Trophoblast cell (in vitro differentiated cells and primary cell): ENCODE results near the gene S100A4.
"Not testable (repeated sequence)": the region's sequence is repeated elsewhere in the genome, so short reads cannot be mapped to it uniquely, and the experiment has no call there.

ENCODE experiments used
- DNase-seq, 2 donors: peaks; one replicate each; pipeline ENCODE4 v3.0.0-alpha.2; 2016
- H2AFZ ChIP-seq: 2 replicates; pipeline ENCODE4 v1.6.1; 2013; ENCODE audit warnings: low read length, moderate library complexity, mild to moderate bottlenecking; ENCODE audit not compliant: insufficient read depth, poor library complexity
- H2AK5ac ChIP-seq: 2 replicates; pipeline ENCODE4 v1.6.1; 2013; ENCODE audit warnings: mild to moderate bottlenecking, low read length
- H2BK120ac ChIP-seq: 2 replicates; pipeline ENCODE4 v1.6.1; 2013; ENCODE audit warnings: low read length, mild to moderate bottlenecking, moderate library complexity; ENCODE audit not compliant: insufficient read depth, poor library complexity
- H2BK12ac ChIP-seq: 2 replicates; pipeline ENCODE4 v1.6.1; 2013; ENCODE audit warnings: mild to moderate bottlenecking, low read length, moderate library complexity
- H2BK5ac ChIP-seq: 2 replicates; pipeline ENCODE4 v1.6.1; 2013; ENCODE audit warnings: low read length, low read depth, moderate library complexity, mild to moderate bottlenecking; ENCODE audit not compliant: poor library complexity
- H3K14ac ChIP-seq: 2 replicates; pipeline ENCODE4 v1.6.1; 2013; ENCODE audit warnings: mild to moderate bottlenecking, low read length
- H3K18ac ChIP-seq: 2 replicates; pipeline ENCODE4 v1.6.1; 2013; ENCODE audit warnings: mild to moderate bottlenecking, low read length
- H3K23ac ChIP-seq: 2 replicates; pipeline ENCODE4 v1.6.1; 2013; ENCODE audit warnings: low read length
- H3K27ac ChIP-seq: 2 replicates; pipeline ENCODE4 v1.5.1; 2013; ENCODE audit warnings: low read depth, mild to moderate bottlenecking, inconsistent platforms, low read length, moderate library complexity
- H3K27me3 ChIP-seq: 2 replicates; pipeline ENCODE4 v1.6.1; 2013; ENCODE audit warnings: inconsistent platforms, mild to moderate bottlenecking, low read length, moderate library complexity; ENCODE audit not compliant: insufficient read depth
- H3K36me3 ChIP-seq, 2 experiments: 1 replicate in 1 of 2; 2 replicates in 1 of 2; pipeline ENCODE4 v1.6.1; 2013; ENCODE audit warnings: low read length in 2 of 2, mild to moderate bottlenecking in 2 of 2, moderate library complexity in 1 of 2; ENCODE audit not compliant: insufficient read depth in 2 of 2, control insufficient read depth in 1 of 2
- H3K4ac ChIP-seq: 2 replicates; pipeline ENCODE4 v1.6.1; 2013; ENCODE audit warnings: low read depth, mild to moderate bottlenecking, low read length, moderate library complexity
- H3K4me1 ChIP-seq, 2 experiments: 1 replicate in 1 of 2; 2 replicates in 1 of 2; pipeline ENCODE4 v1.6.1; 2013; ENCODE audit warnings: low read length in 2 of 2, mild to moderate bottlenecking in 2 of 2, moderate library complexity in 1 of 2; ENCODE audit not compliant: insufficient read depth in 2 of 2, control insufficient read depth in 1 of 2
- H3K4me2 ChIP-seq: 2 replicates; pipeline ENCODE4 v1.6.1; 2013; ENCODE audit warnings: inconsistent platforms, mild to moderate bottlenecking, low read length, moderate library complexity
- H3K4me3 ChIP-seq: 2 replicates; pipeline ENCODE4 v1.5.1; 2013; ENCODE audit warnings: mild to moderate bottlenecking, low read depth, low read length, inconsistent platforms
- H3K79me1 ChIP-seq: one replicate; pipeline ENCODE4 v1.6.1; 2013; ENCODE audit warnings: low read length
- H3K79me2 ChIP-seq: 2 replicates; pipeline ENCODE4 v1.6.1; 2013; ENCODE audit warnings: low read length, mild to moderate bottlenecking; ENCODE audit not compliant: control insufficient read depth, insufficient read depth, poor library complexity
- H3K9ac ChIP-seq: 2 replicates; pipeline ENCODE4 v1.6.1; 2013; ENCODE audit warnings: mild to moderate bottlenecking, low read length
- H3K9me3 ChIP-seq: 2 replicates; pipeline ENCODE4 v1.6.1; 2013; ENCODE audit warnings: low read depth, mild to moderate bottlenecking, control low read depth, inconsistent platforms, low read length; ENCODE audit not compliant: insufficient read depth
- H4K12ac ChIP-seq: 2 replicates; pipeline ENCODE4 v1.6.1; 2013; ENCODE audit warnings: low read depth, mild to moderate bottlenecking, low read length, moderate library complexity
- H4K8ac ChIP-seq: 2 replicates; pipeline ENCODE4 v1.6.1; 2013; ENCODE audit warnings: low read depth, mild to moderate bottlenecking, low read length, moderate library complexity
- H4K91ac ChIP-seq: one replicate; pipeline ENCODE4 v1.6.1; 2013; ENCODE audit warnings: low read depth, mild to moderate bottlenecking, low read length, moderate library complexity
- WGBS: extraction: QIAGEN DNeasy Blood & Tissue Kit; methylation state at CpG from one replicate; pipeline ENCODE4 v1.1.7; 2013; ENCODE audit warnings: missing lambda C conversion rate; ENCODE audit not compliant: insufficient read length, insufficient coverage; ENCODE audit errors: extremely low coverage; 5-methylcytosine and 5-hydroxymethylcytosine counted together

The S100A4 gene

GRCh38 chr1:153527023-153527682 lies 18.5 kb downstream of the S100A4 start:
- DNase-seq, result peak; percentile 73 to 77
- no CpG with 5 or more reads among the region's 8 CpGs for WGBS

GRCh38 chr1:153526132-153526543 lies 19.5 kb downstream of the S100A4 start:
- peaks cover 18 to 20% of the 10 kb centered on the region in 2 experiments for H3K4me1 ChIP-seq
- H3K4me2 ChIP-seq, result no peak overlapping the region
- no peak for DNase-seq
- H2BK12ac ChIP-seq, result no peak overlapping the region
- no CpG with 5 or more reads among the region's 8 CpGs for WGBS
- no peak overlapping the region for H2AK5ac ChIP-seq
- no peaks in the 10 kb centered on the region for H3K79me2 ChIP-seq
- no peak overlapping the region for H3K23ac ChIP-seq
- H3K36me3 ChIP-seq, result no peaks in the 10 kb centered on the region
- H4K12ac ChIP-seq, result no peak overlapping the region
- no peak overlapping the region for H3K27ac ChIP-seq
- no peak overlapping the region for H3K14ac ChIP-seq
- H3K18ac ChIP-seq, result no peak overlapping the region
- H4K91ac ChIP-seq, result peak overlapping the region; percentile 55
- H3K4ac ChIP-seq, result no peak overlapping the region
- no peak overlapping the region for H2BK120ac ChIP-seq
- peak overlapping the region; percentile 2 for H4K8ac ChIP-seq
- H3K27me3 ChIP-seq, result no peaks in the 10 kb centered on the region
- H3K79me1 ChIP-seq, result peaks cover 6% of the 10 kb centered on the region
- H3K4me3 ChIP-seq, result no peak overlapping the region
- H3K9ac ChIP-seq, result no peak overlapping the region
- no peaks in the 10 kb centered on the region for H3K9me3 ChIP-seq
- H2AFZ ChIP-seq, result no peak overlapping the region
- H2BK5ac ChIP-seq, result no peak overlapping the region

More at GRCh38 chr1:153527023-153527682, 18.5 kb downstream of the S100A4 start:
- Histone ChIP-seq H2BK12ac (peak overlapping the region; percentile 42), H3K4me3 (no peak overlapping the region), H3K18ac (no peak overlapping the region), H3K27me3 (no peaks in the 10 kb centered on the region), H2AFZ (no peak overlapping the region), H3K79me2 (no peaks in the 10 kb centered on the region), H3K14ac (peak overlapping the region; percentile 20), H3K9ac (no peak overlapping the region), H3K4me2 (no peak overlapping the region), H3K4ac (no peak overlapping the region), H3K4me1 (peaks cover 19 to 20% of the 10 kb centered on the region in 2 experiments), H3K9me3 (no peaks in the 10 kb centered on the region), H4K12ac (no peak overlapping the region), H2BK5ac (peak overlapping the region; percentile 24), H4K8ac (no peak overlapping the region), H4K91ac (peak overlapping the region; percentile 15), H3K23ac (peak overlapping the region; percentile 10), H2BK120ac (peak overlapping the region; percentile 36), H3K79me1 (peaks cover 7% of the 10 kb centered on the region), H3K36me3 (no peaks in the 10 kb centered on the region), H2AK5ac (no peak overlapping the region), H3K27ac (no peak overlapping the region)

GRCh38 chr1:153525088-153525728 lies 20.4 kb downstream of the S100A4 start:
- no peak overlapping the region for H3K14ac ChIP-seq
- H3K79me1 ChIP-seq, result peaks cover 10% of the 10 kb centered on the region
- no peak overlapping the region for H2BK120ac ChIP-seq
- no peak overlapping the region for H3K9ac ChIP-seq
- no peak overlapping the region for H3K4me2 ChIP-seq
- H3K4me1 ChIP-seq, result peaks cover 24% of the 10 kb centered on the region in 2 experiments
- no peak overlapping the region for H4K12ac ChIP-seq
- no peak overlapping the region for H2BK5ac ChIP-seq
- peaks cover 2% of the 10 kb centered on the region for H3K79me2 ChIP-seq
- H3K4me3 ChIP-seq, result no peak overlapping the region
- H4K8ac ChIP-seq, result no peak overlapping the region
- H3K23ac ChIP-seq, result no peak overlapping the region
- H3K27me3 ChIP-seq, result no peaks in the 10 kb centered on the region
- H3K27ac ChIP-seq, result no peak overlapping the region
- peak overlapping the region; percentile 21 for H2BK12ac ChIP-seq
- H3K36me3 ChIP-seq, result no peaks in the 10 kb centered on the region
- no peak overlapping the region for H3K4ac ChIP-seq
- no peak overlapping the region for H4K91ac ChIP-seq
- no peak overlapping the region for H3K18ac ChIP-seq
- WGBS, result no CpG with 5 or more reads among the region's 3 CpGs
- no peaks in the 10 kb centered on the region for H3K9me3 ChIP-seq
- H2AK5ac ChIP-seq, result no peak overlapping the region
- no peak overlapping the region for H2AFZ ChIP-seq
- peak; percentile 75 to 76 for DNase-seq

- not testable (repeated sequence) for H3K14ac ChIP-seq, H3K27ac ChIP-seq, H3K79me1 ChIP-seq, H4K8ac ChIP-seq, H3K36me3 ChIP-seq, H3K27me3 ChIP-seq, H3K4ac ChIP-seq, H2BK120ac ChIP-seq, H2AFZ ChIP-seq, H4K91ac ChIP-seq, H2BK12ac ChIP-seq, H4K12ac ChIP-seq, H3K23ac ChIP-seq, H2BK5ac ChIP-seq, H3K4me2 ChIP-seq, H3K18ac ChIP-seq, H3K4me3 ChIP-seq, H3K9ac ChIP-seq, H2AK5ac ChIP-seq, H3K79me2 ChIP-seq, H3K9me3 ChIP-seq, DNase-seq
- peaks cover 24% of the 10 kb centered on the region in 2 experiments for H3K4me1 ChIP-seq
- no CpG with 5 or more reads among the region's 14 CpGs for WGBS
Measured at GRCh38 chr1:153522353-153523048, 23.1 kb downstream of the S100A4 start.
